Stimulated activated CD4-positive, alpha-beta T cell treated with anti-CD3 and anti-CD28 coated beads, Interleukin-12 subunit alpha, Interleukin-12 subunit beta, amount 100 ng/mL, for 4 hours (primary cell): ENCODE results near the gene UBL3.

Experiments used
- DNase-seq: peaks from one replicate; pipeline ENCODE4 v3.0.0-alpha.2; 2020

UBL3 gene

GRCh38 chr13:29855784-29856183 is 5.4 kb upstream of the UBL3 start:
- DNase-seq = no peak

- DNase-seq = no peak
Measured at GRCh38 chr13:29855009-29855408, 4.6 kb upstream of the UBL3 start.

GRCh38 chr13:29853131-29853530 is 2.7 kb upstream of the UBL3 start:
- DNase-seq = no peak

- no peak for DNase-seq
Measured at GRCh38 chr13:29852472-29853054, 2.1 kb upstream of the UBL3 start.

- DNase-seq = peak; percentile 19
Measured at GRCh38 chr13:29849731-29850212, 645 bp downstream of the UBL3 start.

GRCh38 chr13:29849071-29849631 is 1.3 kb downstream of the UBL3 start:
- DNase-seq = no peak

GRCh38 chr13:29847501-29847983 is 2.9 kb downstream of the UBL3 start:
- no peak for DNase-seq

GRCh38 chr13:29846475-29847256 is 3.8 kb downstream of the UBL3 start:
- no peak for DNase-seq

- no peak for DNase-seq
Measured at GRCh38 chr13:29845440-29846056, 4.9 kb downstream of the UBL3 start.

- DNase-seq = no peak
Measured at GRCh38 chr13:29844441-29844840, 6.0 kb downstream of the UBL3 start.

GRCh38 chr13:29840585-29840984 is 9.8 kb downstream of the UBL3 start:
- no peak for DNase-seq

GRCh38 chr13:29835280-29836061 is 14.9 kb downstream of the UBL3 start:
- DNase-seq = no peak

GRCh38 chr13:29832761-29833298 is 17.6 kb downstream of the UBL3 start:
- DNase-seq = no peak

GRCh38 chr13:29830000-29830399 is 20.4 kb downstream of the UBL3 start:
- DNase-seq = no peak

GRCh38 chr13:29819143-29819542 is 31.3 kb downstream of the UBL3 start:
- DNase-seq = no peak

GRCh38 chr13:29817604-29818378 is 32.6 kb downstream of the UBL3 start:
- DNase-seq = no peak

- DNase-seq = no peak
Measured at GRCh38 chr13:29816715-29817114, 33.7 kb downstream of the UBL3 start.

GRCh38 chr13:29815336-29815735 is 35.1 kb downstream of the UBL3 start:
- no peak for DNase-seq

- DNase-seq = no peak
Measured at GRCh38 chr13:29810898-29811297, 39.5 kb downstream of the UBL3 start.

- no peak for DNase-seq
Measured at GRCh38 chr13:29810145-29810742, 40.2 kb downstream of the UBL3 start.

- DNase-seq = no peak
Measured at GRCh38 chr13:29808264-29808663, 42.2 kb downstream of the UBL3 start.
